ENCODE data around the gene SPTLC1.
"Not testable (repeated sequence)": the region's sequence is repeated elsewhere in the genome, so short reads cannot be mapped to it uniquely, and the experiment has no call there.

GRCh38 chr9:92153466-92154415, 38.5 kb upstream of the SPTLC1 start:
- not testable (repeated sequence) for TF ChIP-seq POLR2A (IDR thresholded peaks at IDR 0.05; ENCODE audit: control extremely low read depth in 1 of 2, low read depth in 2 of 2, low read length in 2 of 2); ASH2L (IDR thresholded peaks at IDR 0.05; ENCODE audit: low read length); CTCF (IDR thresholded peaks at IDR 0.05; ENCODE audit: control extremely low read depth in 1 of 3, insufficient read depth in 1 of 3, low read depth in 1 of 3, low read length in 3 of 3); EZH2 (IDR thresholded peaks at IDR 0.05; ENCODE audit: low read depth, low read length, severe bottlenecking); SIRT6 (IDR thresholded peaks at IDR 0.05; ENCODE audit: low read length); YY1 (IDR thresholded peaks at IDR 0.05; ENCODE audit: low read depth, low read length); MAFK (IDR thresholded peaks at IDR 0.05; ENCODE audit: low read depth, low read length); KDM1A (IDR thresholded peaks at IDR 0.05; ENCODE audit: borderline replicate concordance, low read length)
